Heart right ventricle (tissue), 16 donors: ENCODE measurements around the gene ANKRD50. TPM values are rescaled to one million over a fixed set of nuclear protein-coding genes. Genes with fewer than 3 reads are reported as not detected.

ENCODE experiments used
- ATAC-seq, 8 donors: fragments of 200-7000 bp; cut with Tn5 transposase; one replicate each; pipeline ENCODE4 v1.9.1; 2020; ENCODE audit warnings: mild to moderate bottlenecking in 8 of 8, moderate library complexity in 8 of 8, moderate number of reproducible peaks in 1 of 8
- DNase-seq, 2 donors: peaks; one replicate each; pipeline ENCODE4 v3.0.0-alpha.2; 2020
- H3K27ac ChIP-seq, 10 donors: fragments of 200-600 bp; sonication (generic) in 2 of 10; one replicate each; pipeline versions ENCODE4 v1.5.0 to v1.8.0; 2020 to 2022; ENCODE audit warnings: mild to moderate bottlenecking in 3 of 10
- H3K27me3 ChIP-seq, 7 donors: fragments of 200-600 bp; one replicate each; pipeline ENCODE4 v1.8.0; 2021 to 2022; ENCODE audit warnings: mild to moderate bottlenecking in 2 of 7
- H3K36me3 ChIP-seq, 9 donors: fragments of 200-600 bp; sonication (generic) in 1 of 9; one replicate each; pipeline versions ENCODE4 v1.5.0 to v1.8.0; 2020 to 2022; ENCODE audit warnings: mild to moderate bottlenecking in 2 of 9
- H3K4me1 ChIP-seq, 9 donors: fragments of 200-600 bp; sonication (generic) in 1 of 9; one replicate each; pipeline versions ENCODE4 v1.5.0 to v1.8.0; 2020 to 2022; ENCODE audit warnings: mild to moderate bottlenecking in 4 of 9
- H3K4me3 ChIP-seq, 10 donors: fragments of 200-600 bp; sonication (generic) in 2 of 10; one replicate each; pipeline versions ENCODE4 v1.5.0 to v1.8.0; 2020 to 2022; ENCODE audit warnings: mild to moderate bottlenecking in 7 of 10, moderate library complexity in 2 of 10
- H3K9me3 ChIP-seq, 11 donors: fragments of 200-600 bp in 10 of 11; sonication (generic) in 2 of 11; one replicate each; pipeline versions ENCODE4 v1.5.0 to v1.8.0; 2013 to 2022; ENCODE audit warnings: mild to moderate bottlenecking in 2 of 11, control low read depth in 1 of 11, moderate library complexity in 1 of 11
- WGBS, 2 donors: extraction: QIAGEN DNeasy Blood & Tissue Kit; methylation state at CpG; one replicate each; pipeline ENCODE4 v1.1.7; 2013; ENCODE audit warnings: inconsistent platforms in 1 of 2; 5-methylcytosine and 5-hydroxymethylcytosine counted together
- intact Hi-C, 10 donors: fragments of 100-400 bp; cut with DNase I; formaldehyde crosslinking; loops; one replicate each; pipeline versions ENCODE4 v1.11.1 to v1.14.2; 2022
- long read RNA-seq, 3 donors: library from polyadenylated mRNA; unstranded; transcript quantifications; one replicate each; pipeline ENCODE4 v2.0.0, GENCODE V29; 2020 to 2021
- polyA plus RNA-seq, 2 donors: library from polyadenylated mRNA; stranded (reverse); fragments of 200-250 nt; gene quantifications; one replicate each; pipeline ENCODE4 v1.2.3, GENCODE V29; 2013
- total RNA-seq, 10 donors: library from RNA; stranded (reverse); fragmentation: NEBNext Ultra II Directional in 3 of 10; extraction: Animal tissue kit (Norgen Biotek cat#: 25700) in 3 of 10; gene quantifications; one replicate each; pipeline versions ENCODE4 v1.2.1 to v1.2.4, GENCODE V29; 2021 to 2023
- TF ChIP-seq, protein P1 (sequence below), 9 donors: fragments of 200-600 bp; sonication (generic) in 2 of 9; IDR thresholded peaks; one replicate each; pipeline versions ENCODE4 v1.5.0 to v1.8.0; 2021 to 2022; ENCODE audit warnings: antibody characterized with exemption in 9 of 9, mild to moderate bottlenecking in 5 of 9, moderate library complexity in 1 of 9
- donor health status: Arrhythmogenic right ventricular cardiomyopathy.
- donor health status: ischemic (EF 13 %, LVEDD 7.1; RV severe dilation, severe dysfunction).
- donor health status: healthy with polysubstance abuse.
- donor health status: DM: no; HTN: yes; CAD: no.
- donor health status: DM: no; HTN: no; CAD: no.
- donor health status: ischemic (EF 25% LVEDD 6.9; RV normal size, moderate dysfunction).
- donor health status: ischemic (EF 25% LVEDD 5.7; RV mildly dilated, moderate dysfunction).
- donor health status: healthy.
- donor health status: DM: yes; HTN: yes; CAD: no.
- donor health status: Ischemic cardiomyopathy.
- donor health status: ischemic (EF 35%, LVEDD 5.7; RV mildly dilated, moderate dysfunction).
- donor health status: nonischemic (EF 11% LVEDD 7.7; RV severe dilation, severe dysfunction).
- donor health status: DM: yes; HTN: yes; CAD: no.
- donor health status: PGD.
- donor health status: ischemic (EF 29% LVEDD 5.4; RV normal size, mild dysfunction).
- donor health status: nonischemic (EF 23%, LVEDD 6.1; RV moderate dilation, normal function).

The ANKRD50 gene, protein sequence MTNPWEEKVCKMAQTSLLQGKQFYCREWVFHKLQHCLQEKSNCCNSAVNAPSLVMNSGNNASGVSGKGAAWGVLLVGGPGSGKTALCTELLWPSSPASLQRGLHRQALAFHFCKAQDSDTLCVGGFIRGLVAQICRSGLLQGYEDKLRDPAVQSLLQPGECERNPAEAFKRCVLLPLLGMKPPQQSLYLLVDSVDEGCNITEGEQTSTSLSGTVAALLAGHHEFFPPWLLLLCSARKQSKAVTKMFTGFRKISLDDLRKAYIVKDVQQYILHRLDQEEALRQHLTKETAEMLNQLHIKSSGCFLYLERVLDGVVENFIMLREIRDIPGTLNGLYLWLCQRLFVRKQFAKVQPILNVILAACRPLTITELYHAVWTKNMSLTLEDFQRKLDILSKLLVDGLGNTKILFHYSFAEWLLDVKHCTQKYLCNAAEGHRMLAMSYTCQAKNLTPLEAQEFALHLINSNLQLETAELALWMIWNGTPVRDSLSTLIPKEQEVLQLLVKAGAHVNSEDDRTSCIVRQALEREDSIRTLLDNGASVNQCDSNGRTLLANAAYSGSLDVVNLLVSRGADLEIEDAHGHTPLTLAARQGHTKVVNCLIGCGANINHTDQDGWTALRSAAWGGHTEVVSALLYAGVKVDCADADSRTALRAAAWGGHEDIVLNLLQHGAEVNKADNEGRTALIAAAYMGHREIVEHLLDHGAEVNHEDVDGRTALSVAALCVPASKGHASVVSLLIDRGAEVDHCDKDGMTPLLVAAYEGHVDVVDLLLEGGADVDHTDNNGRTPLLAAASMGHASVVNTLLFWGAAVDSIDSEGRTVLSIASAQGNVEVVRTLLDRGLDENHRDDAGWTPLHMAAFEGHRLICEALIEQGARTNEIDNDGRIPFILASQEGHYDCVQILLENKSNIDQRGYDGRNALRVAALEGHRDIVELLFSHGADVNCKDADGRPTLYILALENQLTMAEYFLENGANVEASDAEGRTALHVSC (N-terminal part only)
- 10 to 100 TPM in 4 of 10 donors, 1 to 10 TPM in 6; 5.2 to 20.1 (median 8.5) TPM for total RNA-seq
- 1 to 10 TPM; 2.1 to 2.4 TPM for polyA plus RNA-seq
- long read RNA-seq, donor 1, result 0 reads
- long read RNA-seq, donor 2, full-length matches to known transcripts, result 4 of 5 reads
- long read RNA-seq, donor 2, partial matches to known transcripts, result 1 of 5 reads
- long read RNA-seq, donor 2, other reads (novel, unspliced or antisense), result 0 of 5 reads
- long read RNA-seq, donor 3, partial matches to known transcripts, result 3 of 5 reads
- long read RNA-seq, donor 3, other reads (novel, unspliced or antisense), result 2 of 5 reads

DNA sequence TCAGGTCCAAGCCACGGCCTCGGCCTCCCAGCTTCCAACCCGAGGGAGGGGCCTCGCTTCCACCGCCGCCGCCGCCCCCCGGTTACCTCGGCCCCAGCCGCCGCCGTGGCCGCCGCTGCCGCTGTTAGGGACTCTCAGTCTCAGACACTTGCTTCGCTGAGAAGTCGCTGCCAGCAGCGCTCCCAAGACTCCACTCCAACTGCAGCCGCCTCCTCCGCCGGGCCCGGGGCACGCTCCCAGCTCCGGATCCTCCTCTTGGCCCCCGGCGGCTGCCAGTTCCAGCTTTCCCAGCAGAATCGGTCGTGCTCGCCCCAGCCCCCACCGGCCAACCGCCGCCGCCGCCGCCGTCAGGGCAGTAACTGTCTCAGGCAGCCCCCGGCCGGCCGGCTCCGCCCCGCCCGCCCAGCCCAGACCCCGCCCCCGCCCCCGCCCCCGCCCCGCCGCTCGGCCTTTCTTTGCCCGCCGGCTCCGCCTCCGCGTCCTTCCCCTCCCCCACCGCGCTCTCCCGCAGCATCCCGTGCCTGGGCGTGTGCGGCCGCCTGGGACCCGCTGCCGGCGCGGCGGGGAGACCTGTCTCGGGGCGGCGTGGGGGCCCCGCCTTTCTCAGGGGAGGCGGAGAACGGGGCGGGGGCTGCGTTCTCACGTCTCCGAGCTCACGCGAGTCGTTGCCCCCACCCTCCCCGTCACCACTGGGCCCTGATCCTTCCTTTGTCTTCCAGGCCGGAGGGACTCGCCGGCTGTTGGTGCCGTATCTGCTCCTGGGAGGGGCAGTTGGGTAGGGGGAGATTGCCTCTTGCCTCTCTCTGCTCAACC lies at the start of gene ANKRD50:
Gene ANKRD50, minus strand, starts transcription at position 361 of the 813 bp plus-strand sequence. CDS start 2,221 bp downstream, outside the sequence.
- H3K27ac ChIP-seq, result peak within 1 kb of the TSS; percentile 84 to 99 (median 97)
- ATAC-seq (peak; percentile 88 to 98 (median 92)), DNase-seq (peak; percentile 92)
- TF ChIP-seq, protein P1, sequence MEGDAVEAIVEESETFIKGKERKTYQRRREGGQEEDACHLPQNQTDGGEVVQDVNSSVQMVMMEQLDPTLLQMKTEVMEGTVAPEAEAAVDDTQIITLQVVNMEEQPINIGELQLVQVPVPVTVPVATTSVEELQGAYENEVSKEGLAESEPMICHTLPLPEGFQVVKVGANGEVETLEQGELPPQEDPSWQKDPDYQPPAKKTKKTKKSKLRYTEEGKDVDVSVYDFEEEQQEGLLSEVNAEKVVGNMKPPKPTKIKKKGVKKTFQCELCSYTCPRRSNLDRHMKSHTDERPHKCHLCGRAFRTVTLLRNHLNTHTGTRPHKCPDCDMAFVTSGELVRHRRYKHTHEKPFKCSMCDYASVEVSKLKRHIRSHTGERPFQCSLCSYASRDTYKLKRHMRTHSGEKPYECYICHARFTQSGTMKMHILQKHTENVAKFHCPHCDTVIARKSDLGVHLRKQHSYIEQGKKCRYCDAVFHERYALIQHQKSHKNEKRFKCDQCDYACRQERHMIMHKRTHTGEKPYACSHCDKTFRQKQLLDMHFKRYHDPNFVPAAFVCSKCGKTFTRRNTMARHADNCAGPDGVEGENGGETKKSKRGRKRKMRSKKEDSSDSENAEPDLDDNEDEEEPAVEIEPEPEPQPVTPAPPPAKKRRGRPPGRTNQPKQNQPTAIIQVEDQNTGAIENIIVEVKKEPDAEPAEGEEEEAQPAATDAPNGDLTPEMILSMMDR (IDR thresholded peaks at IDR 0.05), result no peak
- intact Hi-C loops, result loop anchor here in 7 of 10 donors (5.0 to 10.0 kb wide), 5 partner anchors 222 to 378 kb away; no protein-coding TSS in a partner anchor
- 0% methylated on average over 66 to 83 of the region's 85 CpGs for WGBS, 2 donors
- H3K27me3 ChIP-seq, result no peaks in the 10 kb centered on the region
- H3K9me3 ChIP-seq, result no peaks in the 10 kb centered on the region
- H3K4me3 ChIP-seq, result peak within 1 kb of the TSS; percentile 72 to 93 (median 88)
- H3K36me3 ChIP-seq, result peaks cover 0 to 5% (median 0%) of the 10 kb centered on the region in 9 donors
- peaks cover 0 to 47% (median 20%) of the 10 kb centered on the region in 9 donors for H3K4me1 ChIP-seq

DNA sequence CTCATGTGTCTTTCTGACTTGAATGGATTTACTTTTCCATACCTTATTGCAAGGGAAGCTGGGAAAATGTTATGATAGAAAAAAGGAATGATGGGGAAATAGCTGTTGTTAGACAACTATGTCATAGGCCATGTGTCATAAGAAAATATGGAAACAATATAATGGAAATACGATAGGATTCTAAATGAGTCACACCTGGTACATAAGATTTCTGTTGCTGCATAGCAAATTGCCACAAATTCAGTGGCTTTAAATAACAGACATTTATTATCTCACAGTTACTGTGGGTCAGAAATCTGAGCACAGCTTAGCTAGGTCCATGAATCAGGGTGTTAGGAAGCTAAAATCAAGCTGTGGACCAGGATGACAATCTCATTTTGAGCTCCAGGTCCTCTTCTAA lies 44.6 kb upstream of the ANKRD50 start:
- ATAC-seq, result no peak
- H3K4me3 ChIP-seq, result no peak overlapping the region
- 91 to 95% methylated on average over 1 of the region's 1 CpG for WGBS, 2 donors
- H3K27me3 ChIP-seq, result no peaks in the 10 kb centered on the region
- intact Hi-C loops, result no loop called here
- H3K4me1 ChIP-seq, result no peaks in the 10 kb centered on the region
- H3K27ac ChIP-seq, result no peak overlapping the region
- TF ChIP-seq, protein P1 (IDR thresholded peaks at IDR 0.05), result no peak
- H3K36me3 ChIP-seq, result no peaks in the 10 kb centered on the region
- DNase-seq, result no peak
- H3K9me3 ChIP-seq, result no peaks in the 10 kb centered on the region

DNA sequence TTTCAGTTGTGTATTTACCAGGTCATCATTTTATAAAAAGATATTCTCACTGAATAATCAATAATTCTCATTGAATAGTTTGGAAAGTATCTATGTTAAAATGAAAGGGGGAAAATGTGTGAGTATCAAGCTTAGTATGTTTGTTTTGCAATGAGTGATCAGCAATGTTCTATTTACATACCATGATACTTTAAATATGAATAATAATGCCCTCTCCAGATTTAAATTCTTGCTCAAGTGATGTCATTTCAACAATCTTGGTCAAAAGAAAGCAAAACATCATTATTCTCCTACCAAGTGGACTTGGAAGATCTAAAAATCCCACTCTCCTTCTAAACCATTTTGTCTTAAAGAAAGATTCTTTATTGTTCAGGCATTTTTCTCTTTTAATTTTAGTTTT lies 42.1 kb upstream of the ANKRD50 start:
- Histone ChIP-seq H3K4me3 (no peak overlapping the region), H3K36me3 (no peaks in the 10 kb centered on the region), H3K4me1 (no peaks in the 10 kb centered on the region), H3K27ac (no peak overlapping the region), H3K9me3 (no peaks in the 10 kb centered on the region), H3K27me3 (no peaks in the 10 kb centered on the region)
- no peak for ATAC-seq
- DNase-seq, result no peak
- TF ChIP-seq, protein P1 (IDR thresholded peaks at IDR 0.05), result no peak
- intact Hi-C loops, result no loop called here
